KMS-11 (cell line): ENCODE data around the gene CCDC15.

ENCODE experiments used
- H2AFZ ChIP-seq: fragments of 200-600 bp; sonication (generic); 2 replicates; pipeline ENCODE4 v1.6.1; 2016; ENCODE audit warnings: antibody characterized with exemption, mixed run types, low read depth
- H3K27ac ChIP-seq: fragments of 200-600 bp; sonication (generic); 2 replicates; pipeline ENCODE4 v1.6.1; 2016; ENCODE audit warnings: mild to moderate bottlenecking, mixed run types
- H3K27me3 ChIP-seq: fragments of 200-600 bp; sonication (generic); 2 replicates; pipeline ENCODE4 v1.6.1; 2017; ENCODE audit warnings: mild to moderate bottlenecking, low read depth, mixed run types, moderate library complexity; ENCODE audit not compliant: insufficient read depth
- H3K36me3 ChIP-seq: fragments of 200-600 bp; sonication (generic); 2 replicates; pipeline ENCODE4 v1.6.1; 2017; ENCODE audit warnings: mild to moderate bottlenecking, mixed run types; ENCODE audit not compliant: insufficient read depth
- H3K4me1 ChIP-seq: fragments of 200-600 bp; sonication (generic); 2 replicates; pipeline ENCODE4 v1.6.1; 2016; ENCODE audit warnings: mild to moderate bottlenecking, low read depth, mixed run types; ENCODE audit not compliant: poor library complexity, severe bottlenecking
- H3K4me2 ChIP-seq: fragments of 200-600 bp; sonication (generic); 2 replicates; pipeline ENCODE4 v1.7.0; 2016; ENCODE audit warnings: mild to moderate bottlenecking, mixed run types
- H3K4me3 ChIP-seq: fragments of 200-600 bp; sonication (generic); IDR thresholded peaks from 2 replicates; pipeline ENCODE4 v1.6.1; 2017; ENCODE audit warnings: low read depth, low read length, mixed read lengths; ENCODE audit not compliant: insufficient read depth
- H3K79me2 ChIP-seq: fragments of 200-600 bp; sonication (generic); 2 replicates; pipeline ENCODE4 v1.6.1; 2016; ENCODE audit warnings: low read depth, mixed run types; ENCODE audit not compliant: insufficient read depth
- H3K9ac ChIP-seq: fragments of 200-600 bp; sonication (generic); 2 replicates; pipeline ENCODE4 v1.6.1; 2016; ENCODE audit warnings: mild to moderate bottlenecking, mixed run types
- H4K20me1 ChIP-seq: fragments of 200-600 bp; sonication (generic); 2 replicates; pipeline ENCODE4 v1.6.1; 2016; ENCODE audit warnings: mild to moderate bottlenecking, mixed run types; ENCODE audit not compliant: insufficient read depth
- CTCF ChIP-seq: fragments of 200-600 bp; sonication (generic); conservative IDR thresholded peaks from 2 replicates; pipeline ENCODE4 v1.6.1; 2017; ENCODE audit warnings: low read depth, mild to moderate bottlenecking, antibody characterized with exemption, low read length, moderate library complexity, mixed read lengths

CCDC15 gene

GRCh38 chr11:124920870-124921609 lies 33.0 kb upstream of the CCDC15 start:
- Histone ChIP-seq H3K9ac (no peak overlapping the region), H4K20me1 (no peaks in the 10 kb centered on the region), H3K27me3 (no peaks in the 10 kb centered on the region), H2AFZ (no peak overlapping the region), H3K79me2 (no peaks in the 10 kb centered on the region), H3K4me3 (no peak overlapping the region), H3K27ac (no peak overlapping the region), H3K4me1 (no peaks in the 10 kb centered on the region), H3K36me3 (no peaks in the 10 kb centered on the region), H3K4me2 (no peak overlapping the region)
- no peak for TF ChIP-seq CTCF

- no peak for TF ChIP-seq CTCF
- no peak overlapping the region for H3K27ac ChIP-seq
- H3K4me3 ChIP-seq, result no peak overlapping the region
- H3K4me1 ChIP-seq, result no peaks in the 10 kb centered on the region
- no peaks in the 10 kb centered on the region for H4K20me1 ChIP-seq
- H3K36me3 ChIP-seq, result no peaks in the 10 kb centered on the region
- H3K9ac ChIP-seq, result no peak overlapping the region
- no peak overlapping the region for H3K4me2 ChIP-seq
- no peaks in the 10 kb centered on the region for H3K27me3 ChIP-seq
- H2AFZ ChIP-seq, result no peak overlapping the region
- H3K79me2 ChIP-seq, result no peaks in the 10 kb centered on the region
These were observed 31.2 kb upstream of the CCDC15 start for GRCh38 chr11:124922831-124923230.

- Histone ChIP-seq H3K27ac (no peak overlapping the region), H3K79me2 (no peaks in the 10 kb centered on the region), H3K9ac (no peak overlapping the region), H4K20me1 (no peaks in the 10 kb centered on the region), H3K4me3 (no peak overlapping the region), H3K27me3 (no peaks in the 10 kb centered on the region), H3K4me1 (no peaks in the 10 kb centered on the region), H3K4me2 (no peak overlapping the region), H2AFZ (no peak overlapping the region), H3K36me3 (no peaks in the 10 kb centered on the region)
- TF ChIP-seq CTCF, result no peak
These were observed 30.7 kb upstream of the CCDC15 start for GRCh38 chr11:124923296-124923695.

- Histone ChIP-seq H3K36me3 (no peaks in the 10 kb centered on the region), H3K9ac (no peak overlapping the region), H3K27ac (no peak overlapping the region), H3K4me2 (no peak overlapping the region), H2AFZ (no peak overlapping the region), H4K20me1 (no peaks in the 10 kb centered on the region), H3K79me2 (no peaks in the 10 kb centered on the region), H3K4me1 (no peaks in the 10 kb centered on the region), H3K27me3 (no peaks in the 10 kb centered on the region), H3K4me3 (no peak overlapping the region)
- TF ChIP-seq CTCF, result no peak
These were observed 24.9 kb upstream of the CCDC15 start for GRCh38 chr11:124928942-124929665.
